ENCODE measurements around the gene SOWAHA. TPM values are rescaled to one million over a fixed set of nuclear protein-coding genes. Genes with fewer than 3 reads are reported as not detected.

The SOWAHA gene
- total RNA-seq, 1 donor from 2014 or later = not detected

DNA sequence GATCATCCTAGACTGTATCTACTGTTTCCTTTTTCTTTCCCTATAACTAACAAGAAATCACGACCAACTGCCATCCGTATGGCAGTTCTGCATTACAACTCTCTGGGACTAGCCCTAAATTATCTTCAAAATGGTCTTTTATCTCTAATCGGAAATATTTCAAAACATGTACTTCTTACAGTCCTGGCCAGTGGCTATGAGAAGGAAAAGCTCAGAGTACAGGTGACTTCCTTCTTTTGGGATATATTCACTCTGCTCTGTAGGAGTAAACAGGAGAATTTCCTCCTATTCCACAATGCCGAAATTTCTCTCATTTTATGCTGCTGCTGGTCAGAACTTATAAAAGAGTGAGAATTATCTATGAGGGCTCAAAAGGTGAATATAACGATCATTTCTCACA, 34.2 kb upstream of the SOWAHA start:
- peak overlapping the region; percentile 87 to 96 for H3K27ac ChIP-seq
- TF ChIP-seq, protein P1, sequence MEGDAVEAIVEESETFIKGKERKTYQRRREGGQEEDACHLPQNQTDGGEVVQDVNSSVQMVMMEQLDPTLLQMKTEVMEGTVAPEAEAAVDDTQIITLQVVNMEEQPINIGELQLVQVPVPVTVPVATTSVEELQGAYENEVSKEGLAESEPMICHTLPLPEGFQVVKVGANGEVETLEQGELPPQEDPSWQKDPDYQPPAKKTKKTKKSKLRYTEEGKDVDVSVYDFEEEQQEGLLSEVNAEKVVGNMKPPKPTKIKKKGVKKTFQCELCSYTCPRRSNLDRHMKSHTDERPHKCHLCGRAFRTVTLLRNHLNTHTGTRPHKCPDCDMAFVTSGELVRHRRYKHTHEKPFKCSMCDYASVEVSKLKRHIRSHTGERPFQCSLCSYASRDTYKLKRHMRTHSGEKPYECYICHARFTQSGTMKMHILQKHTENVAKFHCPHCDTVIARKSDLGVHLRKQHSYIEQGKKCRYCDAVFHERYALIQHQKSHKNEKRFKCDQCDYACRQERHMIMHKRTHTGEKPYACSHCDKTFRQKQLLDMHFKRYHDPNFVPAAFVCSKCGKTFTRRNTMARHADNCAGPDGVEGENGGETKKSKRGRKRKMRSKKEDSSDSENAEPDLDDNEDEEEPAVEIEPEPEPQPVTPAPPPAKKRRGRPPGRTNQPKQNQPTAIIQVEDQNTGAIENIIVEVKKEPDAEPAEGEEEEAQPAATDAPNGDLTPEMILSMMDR (IDR thresholded peaks at IDR 0.05) = no peak
- no peaks in the 10 kb centered on the region for H3K36me3 ChIP-seq
- H3K27me3 ChIP-seq = no peaks in the 10 kb centered on the region
- peaks cover 13 to 29% of the 10 kb centered on the region in 2 donors for H3K4me1 ChIP-seq
- no peaks in the 10 kb centered on the region for H3K9me3 ChIP-seq
- DNase-seq (ENCODE audit: low spot score in 2 of 2) = no peak
- no peak overlapping the region for H3K4me3 ChIP-seq
- intact Hi-C loops (cut with DNase I) = loop anchor here (5.0 kb wide), 2 partner anchors 33 to 42 kb away; partner anchors contain the start of genes KIF3A and SOWAHA

DNA sequence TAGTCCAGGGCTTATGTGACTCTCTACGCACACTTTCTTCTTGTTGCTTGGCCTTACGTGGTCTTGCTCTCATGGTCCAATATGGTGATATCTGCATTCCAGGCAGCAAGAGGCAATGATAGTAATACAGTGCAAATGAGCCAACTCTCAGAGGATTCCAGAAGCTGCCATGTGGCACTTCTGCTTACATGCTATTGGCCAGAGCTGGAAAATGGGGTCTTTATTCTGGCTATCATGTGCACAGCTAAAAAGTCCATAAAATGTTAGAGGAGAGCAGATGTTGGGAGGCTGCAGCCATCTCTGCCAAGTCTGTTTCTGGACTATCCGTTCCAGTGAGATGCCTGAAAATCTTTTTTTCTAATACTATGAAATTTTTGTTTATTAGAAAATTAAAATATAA, 33.1 kb upstream of the SOWAHA start:
- H3K4me1 ChIP-seq = peaks cover 6 to 25% of the 10 kb centered on the region in 2 donors
- H3K4me3 ChIP-seq = no peak overlapping the region
- H3K9me3 ChIP-seq = no peaks in the 10 kb centered on the region
- TF ChIP-seq, protein P1 (IDR thresholded peaks at IDR 0.05) = no peak
- DNase-seq (ENCODE audit: low spot score in 2 of 2) = peak in 1 of 2 donors; percentile 4
- H3K27ac ChIP-seq = no peak overlapping the region
- H3K27me3 ChIP-seq = no peaks in the 10 kb centered on the region
- H3K36me3 ChIP-seq = no peaks in the 10 kb centered on the region
- intact Hi-C loops (cut with DNase I) = loop anchor here (5.0 kb wide), 3 partner anchors 32 to 267 kb away; partner anchors contain the start of genes KIF3A and SOWAHA

DNA sequence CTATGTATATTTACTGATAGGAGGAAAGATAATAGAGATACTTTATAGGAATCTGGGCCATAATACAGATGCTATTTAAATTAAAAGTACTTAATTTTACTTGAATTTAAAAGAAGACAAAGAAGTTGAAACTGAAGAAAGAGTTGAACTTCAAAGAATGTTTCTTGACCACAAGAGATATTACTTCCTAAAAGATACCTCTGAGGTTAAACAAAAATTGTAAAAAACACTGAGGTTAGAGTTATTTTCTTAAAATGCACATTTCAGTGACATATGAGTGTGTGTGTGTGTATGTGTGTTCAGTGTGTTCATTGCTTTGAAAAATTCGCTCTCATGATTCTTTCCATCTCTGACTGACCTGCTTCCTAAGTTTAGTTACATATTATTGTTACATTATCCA, 32.5 kb upstream of the SOWAHA start:
- H3K4me1 ChIP-seq = peaks cover 5 to 28% of the 10 kb centered on the region in 2 donors
- no peaks in the 10 kb centered on the region for H3K36me3 ChIP-seq
- intact Hi-C loops (cut with DNase I) = loop anchor here (5.0 kb wide), 1 partner anchor 267 kb away; no protein-coding TSS in a partner anchor

DNA sequence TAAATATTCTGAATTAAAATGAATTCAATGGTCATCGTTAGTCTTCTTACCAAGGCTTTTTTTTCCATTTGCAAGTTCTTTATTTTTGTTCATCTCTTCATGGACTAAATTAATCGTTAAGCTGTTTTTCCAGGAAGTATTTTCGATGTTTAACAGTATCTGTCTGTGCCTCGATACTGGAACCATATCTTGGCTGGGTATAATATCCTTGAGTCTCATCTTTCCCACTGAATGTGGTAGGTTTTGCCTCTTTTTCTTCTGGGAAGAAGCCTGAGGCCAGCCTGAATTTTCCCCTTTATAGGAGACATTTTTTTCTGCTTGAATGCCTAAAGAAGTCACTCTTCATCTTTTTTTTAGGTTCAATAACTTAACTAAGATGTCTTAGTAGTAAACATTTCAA, 32.1 kb upstream of the SOWAHA start:
- TF ChIP-seq, protein P1 (IDR thresholded peaks at IDR 0.05) = no peak
- H3K4me3 ChIP-seq = no peak overlapping the region
- peaks cover 5 to 31% of the 10 kb centered on the region in 2 donors for H3K4me1 ChIP-seq
- H3K27me3 ChIP-seq = no peaks in the 10 kb centered on the region
- DNase-seq (ENCODE audit: low spot score in 2 of 2) = no peak
- H3K27ac ChIP-seq = no peak overlapping the region
- H3K36me3 ChIP-seq = no peaks in the 10 kb centered on the region
- no peaks in the 10 kb centered on the region for H3K9me3 ChIP-seq
- intact Hi-C loops (cut with DNase I) = loop anchor here (5.0 kb wide), 1 partner anchor 266 kb away; no protein-coding TSS in a partner anchor

More for the DNA sequence above, 32.5 kb upstream of the SOWAHA start:
- no peaks in the 10 kb centered on the region for H3K27me3 ChIP-seq
- H3K4me3 ChIP-seq = no peak overlapping the region
- no peaks in the 10 kb centered on the region for H3K9me3 ChIP-seq
- no peak for DNase-seq (ENCODE audit: low spot score in 2 of 2)
- TF ChIP-seq, protein P1 (IDR thresholded peaks at IDR 0.05) = no peak
- no peak overlapping the region for H3K27ac ChIP-seq

DNA sequence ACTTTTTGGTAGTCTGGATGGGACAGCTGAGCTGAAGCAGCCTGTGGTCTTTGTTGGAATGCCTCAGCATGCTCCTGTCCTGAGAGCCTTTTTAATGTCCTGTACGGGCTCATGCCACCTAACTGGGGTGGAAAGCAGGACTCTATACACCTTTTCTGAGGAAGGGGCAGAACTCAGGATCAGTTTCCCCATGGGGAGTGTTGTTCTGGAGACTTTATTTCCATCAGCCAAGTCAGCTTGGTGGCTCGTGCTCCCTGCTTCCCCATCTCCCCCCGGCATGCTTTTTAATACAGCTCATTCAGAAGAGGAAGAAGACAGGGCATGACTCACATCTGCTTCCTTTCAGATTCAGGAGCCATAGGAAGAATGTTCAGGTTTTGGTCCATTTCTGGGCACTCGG, 31.0 kb upstream of the SOWAHA start:
- intact Hi-C loops (cut with DNase I) = loop anchor here (5.0 kb wide), 1 partner anchor 265 kb away; no protein-coding TSS in a partner anchor
- no peaks in the 10 kb centered on the region for H3K27me3 ChIP-seq
- H3K27ac ChIP-seq = no peak overlapping the region
- DNase-seq (ENCODE audit: low spot score in 2 of 2) = peak in 1 of 2 donors; percentile 66
- no peaks in the 10 kb centered on the region for H3K9me3 ChIP-seq
- H3K36me3 ChIP-seq = no peaks in the 10 kb centered on the region
- H3K4me1 ChIP-seq = peaks cover 5 to 34% of the 10 kb centered on the region in 2 donors
- H3K4me3 ChIP-seq = no peak overlapping the region
- TF ChIP-seq, protein P1 (IDR thresholded peaks at IDR 0.05) = no peak

Data from ascending aorta (tissue), 2 donors.